Peyer's patch (tissue), 4 donors: ENCODE data around the gene LRRC46.

Experiments
- POLR2A ChIP-seq, 2 donors: fragments of 450-650 bp; IDR thresholded peaks; one replicate each; pipeline ENCODE4 v1.5.1; 2017; ENCODE audit warnings: antibody characterized with exemption in 2 of 2, mild to moderate bottlenecking in 2 of 2, moderate library complexity in 2 of 2
- TF ChIP-seq, protein P1 (sequence below), 6 experiments: fragments of 450-650 bp in 4 of 6; fragments of 200-600 bp in 2 of 6; sonication (generic) in 1 of 6; IDR thresholded peaks; one replicate each; pipeline ENCODE4 v1.5.1; 2017 to 2019; ENCODE audit warnings: antibody characterized with exemption in 6 of 6, mild to moderate bottlenecking in 3 of 6, moderate library complexity in 1 of 6

DNA sequence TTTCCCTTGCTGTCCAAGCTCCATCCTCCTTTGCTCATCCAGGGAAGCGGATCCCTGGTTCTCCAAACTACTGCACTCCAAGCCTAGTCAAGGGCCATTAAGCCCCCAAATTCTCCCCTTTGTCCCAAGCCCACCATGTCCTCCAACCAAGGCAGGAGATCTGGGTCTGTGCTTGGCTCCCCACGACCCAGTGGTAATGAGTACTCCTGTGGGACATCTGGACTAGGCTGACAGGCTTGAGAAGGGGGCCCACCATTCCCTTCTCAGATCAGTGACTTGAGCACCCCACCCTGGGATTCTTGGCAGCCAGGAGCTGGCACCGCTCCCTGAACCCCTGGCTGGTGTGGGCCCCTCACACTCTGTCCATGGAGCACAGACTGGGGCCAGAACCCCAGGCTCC, 27.0 kb upstream of the LRRC46 start:
- TF ChIP-seq POLR2A (IDR thresholded peaks at IDR 0.05), result no peak
- TF ChIP-seq, protein P1, sequence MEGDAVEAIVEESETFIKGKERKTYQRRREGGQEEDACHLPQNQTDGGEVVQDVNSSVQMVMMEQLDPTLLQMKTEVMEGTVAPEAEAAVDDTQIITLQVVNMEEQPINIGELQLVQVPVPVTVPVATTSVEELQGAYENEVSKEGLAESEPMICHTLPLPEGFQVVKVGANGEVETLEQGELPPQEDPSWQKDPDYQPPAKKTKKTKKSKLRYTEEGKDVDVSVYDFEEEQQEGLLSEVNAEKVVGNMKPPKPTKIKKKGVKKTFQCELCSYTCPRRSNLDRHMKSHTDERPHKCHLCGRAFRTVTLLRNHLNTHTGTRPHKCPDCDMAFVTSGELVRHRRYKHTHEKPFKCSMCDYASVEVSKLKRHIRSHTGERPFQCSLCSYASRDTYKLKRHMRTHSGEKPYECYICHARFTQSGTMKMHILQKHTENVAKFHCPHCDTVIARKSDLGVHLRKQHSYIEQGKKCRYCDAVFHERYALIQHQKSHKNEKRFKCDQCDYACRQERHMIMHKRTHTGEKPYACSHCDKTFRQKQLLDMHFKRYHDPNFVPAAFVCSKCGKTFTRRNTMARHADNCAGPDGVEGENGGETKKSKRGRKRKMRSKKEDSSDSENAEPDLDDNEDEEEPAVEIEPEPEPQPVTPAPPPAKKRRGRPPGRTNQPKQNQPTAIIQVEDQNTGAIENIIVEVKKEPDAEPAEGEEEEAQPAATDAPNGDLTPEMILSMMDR (IDR thresholded peaks at IDR 0.05), result no peak
